Measurements from ENCODE around the gene SH3PXD2A.

Gene SH3PXD2A

GRCh38 chr10:103574097-103575061 is 281.0 kb downstream of the SH3PXD2A start:
- no peak for DNase-seq

GRCh38 chr10:103573205-103573487 is 282.2 kb downstream of the SH3PXD2A start:
- no peak for DNase-seq

GRCh38 chr10:103572347-103573204 is 282.8 kb downstream of the SH3PXD2A start:
- DNase-seq = no peak

- no peak for DNase-seq
Observed at GRCh38 chr10:103571656-103571975, 283.8 kb downstream of the SH3PXD2A start.

- DNase-seq = no peak
Observed at GRCh38 chr10:103570844-103571655, 284.3 kb downstream of the SH3PXD2A start.

- DNase-seq = no peak
Observed at GRCh38 chr10:103569896-103570295, 285.5 kb downstream of the SH3PXD2A start.

- no peak for DNase-seq
Observed at GRCh38 chr10:103568505-103568904, 286.9 kb downstream of the SH3PXD2A start.

- no peak for DNase-seq
Observed at GRCh38 chr10:103566536-103566935, 288.8 kb downstream of the SH3PXD2A start.

GRCh38 chr10:103564776-103565520 is 290.4 kb downstream of the SH3PXD2A start:
- DNase-seq = peak; percentile 74

GRCh38 chr10:103564116-103564501 is 291.3 kb downstream of the SH3PXD2A start:
- DNase-seq = peak; percentile 40

- DNase-seq = no peak
Observed at GRCh38 chr10:103563231-103564115, 291.9 kb downstream of the SH3PXD2A start.

GRCh38 chr10:103562383-103562782 is 293.0 kb downstream of the SH3PXD2A start:
- DNase-seq = no peak

GRCh38 chr10:103560886-103561285 is 294.5 kb downstream of the SH3PXD2A start:
- DNase-seq = no peak

- DNase-seq = no peak
Observed at GRCh38 chr10:103559776-103560175, 295.6 kb downstream of the SH3PXD2A start.

GRCh38 chr10:103558911-103559310 is 296.5 kb downstream of the SH3PXD2A start:
- peak; percentile 18 for DNase-seq

GRCh38 chr10:103557455-103557854 is 297.9 kb downstream of the SH3PXD2A start:
- no peak for DNase-seq

- DNase-seq = no peak
Observed at GRCh38 chr10:103556383-103557007, 298.9 kb downstream of the SH3PXD2A start.

- DNase-seq = no peak
Observed at GRCh38 chr10:103555712-103556111, 299.7 kb downstream of the SH3PXD2A start.

GRCh38 chr10:103555325-103555649 is 300.1 kb downstream of the SH3PXD2A start:
- no peak for DNase-seq

- peak; percentile 77 for DNase-seq
Observed at GRCh38 chr10:103554488-103555324, 300.7 kb downstream of the SH3PXD2A start.
